CD8-positive, alpha-beta memory T cell (primary cell): ENCODE results near the gene DNAJA1. TPM values are rescaled to one million over a fixed set of nuclear protein-coding genes. Genes with fewer than 3 reads are reported as not detected.

Experiments
- polyA plus RNA-seq: library from polyadenylated mRNA; unstranded; fragments of 300-500 nt; fragmentation: Illumina TruSeq; gene quantifications from one replicate; pipeline ENCODE4 v1.2.3, GENCODE V29; 2021
- total RNA-seq, 2 experiments: library from RNA; stranded (reverse); gene quantifications; one replicate each; pipeline ENCODE4 v1.2.3, GENCODE V29; 2021

The DNAJA1 gene
- total and polyA plus RNA-seq, 3 experiments from 2014 or later: 106 to 332 (median 318) TPM

Other genes with a start within 250 kb of the DNAJA1 start
- not detected for gene TMEM215, start 241.7 kb upstream of the DNAJA1 start, total RNA-seq
- gene TMEM215, start 241.7 kb upstream of the DNAJA1 start, polyA plus RNA-seq: not detected
- 10 to 100 TPM; 54.2 to 60.1 TPM for gene APTX, start 23.6 kb upstream of the DNAJA1 start, total RNA-seq
- gene APTX, start 23.6 kb upstream of the DNAJA1 start, polyA plus RNA-seq: 22.1 TPM
- gene SMU1, start 51.4 kb downstream of the DNAJA1 start, total RNA-seq: 10 to 100 TPM; 27.5 to 27.6 TPM
- gene SMU1, start 51.4 kb downstream of the DNAJA1 start, polyA plus RNA-seq: 21.2 TPM
- gene B4GALT1, start 142.1 kb downstream of the DNAJA1 start, total RNA-seq: 10 to 100 TPM; 38.0 to 38.3 TPM
- 41.6 TPM for gene B4GALT1, start 142.1 kb downstream of the DNAJA1 start, polyA plus RNA-seq
- not detected for gene SPINK4, start 214.9 kb downstream of the DNAJA1 start, total RNA-seq
- gene SPINK4, start 214.9 kb downstream of the DNAJA1 start, polyA plus RNA-seq: not detected
- 10 to 100 TPM; 70.6 to 83.6 TPM for gene BAG1, start 239.4 kb downstream of the DNAJA1 start, total RNA-seq
- gene BAG1, start 239.4 kb downstream of the DNAJA1 start, polyA plus RNA-seq: 91.5 TPM
- gene CHMP5, start 239.8 kb downstream of the DNAJA1 start, total RNA-seq: 10 to 100 TPM; 54.3 to 55.0 TPM
- gene CHMP5, start 239.8 kb downstream of the DNAJA1 start, polyA plus RNA-seq: 42.6 TPM